ENCODE measurements around the gene ADM2. TPM values are rescaled to one million over a fixed set of nuclear protein-coding genes. Genes with fewer than 3 reads are reported as not detected.
A peak's percentile ranks its signal among the peaks of the same experiment; 100 is the strongest.

Gene ADM2
- total RNA-seq, 4 donors from 2014 or later = under 0.01 to 1.9 (median 0.89) TPM

GRCh38 chr22:50526108-50526833, 44.9 kb downstream of the ADM2 start:
- peak overlapping the region; percentile 90 to 99 (median 95) for H3K27ac ChIP-seq
- H3K4me3 ChIP-seq = peak overlapping the region; percentile 55 to 84 (median 67)
- peaks cover 25 to 28% (median 25%) of the 10 kb centered on the region in 3 donors for H3K36me3 ChIP-seq
- intact Hi-C loops (cut with DNase I) = loop anchor here (10.0 kb wide), 1 partner anchor 89 kb away; no protein-coding TSS in a partner anchor
- no peak for TF ChIP-seq POLR2A (IDR thresholded peaks at IDR 0.05)
- peak; percentile 52 to 85 (median 73) for TF ChIP-seq CTCF (IDR thresholded peaks at IDR 0.05)
- peaks cover 42 to 79% (median 47%) of the 10 kb centered on the region in 3 donors for H3K4me1 ChIP-seq
- peaks cover 0 to 17% (median 0%) of the 10 kb centered on the region in 4 donors for H3K27me3 ChIP-seq
- H3K9me3 ChIP-seq = no peaks in the 10 kb centered on the region
- DNase-seq = no peak
- WGBS, 2 donors = no CpG with 5 or more reads among the region's 77 CpGs

GRCh38 chr22:50526834-50527801, 45.8 kb downstream of the ADM2 start:
- Histone ChIP-seq H3K4me1 (peaks cover 42 to 88% (median 51%) of the 10 kb centered on the region in 3 donors), H3K4me3 (peak overlapping the region; percentile 55 to 84 (median 67)), H3K27ac (peak overlapping the region; percentile 90 to 99 (median 95)), H3K36me3 (peaks cover 16 to 20% (median 19%) of the 10 kb centered on the region in 3 donors), H3K9me3 (no peaks in the 10 kb centered on the region), H3K27me3 (peaks cover 0 to 26% (median 0%) of the 10 kb centered on the region in 4 donors)
- no peak for DNase-seq
- intact Hi-C loops (cut with DNase I) = loop anchor here (10.0 kb wide), 1 partner anchor 88 kb away; no protein-coding TSS in a partner anchor
- WGBS, 2 donors = 31 to 45% methylated on average over 15 to 22 of the region's 29 CpGs
- TF ChIP-seq POLR2A (IDR thresholded peaks at IDR 0.05) = peak in 1 of 4 donors; percentile 56
- TF ChIP-seq CTCF (IDR thresholded peaks at IDR 0.05) = no peak

- Histone ChIP-seq H3K27me3 (peaks cover 0 to 31% (median 0%) of the 10 kb centered on the region in 4 donors), H3K4me1 (peaks cover 46 to 96% (median 57%) of the 10 kb centered on the region in 3 donors), H3K27ac (peak overlapping the region; percentile 96 to 100 (median 98)), H3K4me3 (peak overlapping the region in 2 of 4 donors; percentile 66 to 87), H3K9me3 (no peaks in the 10 kb centered on the region), H3K36me3 (peaks cover 6 to 11% (median 10%) of the 10 kb centered on the region in 3 donors)
- no peak for TF ChIP-seq POLR2A (IDR thresholded peaks at IDR 0.05)
- TF ChIP-seq CTCF (IDR thresholded peaks at IDR 0.05) = no peak
- intact Hi-C loops (cut with DNase I) = loop anchor here (10.0 kb wide), 1 partner anchor 87 kb away; no protein-coding TSS in a partner anchor
- 89% methylated on average over 15 to 18 of the region's 18 CpGs for WGBS, 2 donors
- no peak for DNase-seq
Observed at GRCh38 chr22:50527921-50528681, 46.8 kb downstream of the ADM2 start.

- intact Hi-C loops (cut with DNase I) = loop anchor here (10.0 kb wide), 1 partner anchor 86 kb away; no protein-coding TSS in a partner anchor
- Histone ChIP-seq H3K27me3 (peaks cover 0 to 31% (median 0%) of the 10 kb centered on the region in 4 donors), H3K9me3 (no peaks in the 10 kb centered on the region), H3K36me3 (peaks cover 0 to 4% (median 2%) of the 10 kb centered on the region in 3 donors), H3K4me3 (peak overlapping the region; percentile 54 to 87 (median 64)), H3K27ac (peak overlapping the region; percentile 96 to 100 (median 98)), H3K4me1 (peaks cover 42 to 96% (median 56%) of the 10 kb centered on the region in 3 donors)
- no peak for DNase-seq
- TF ChIP-seq CTCF (IDR thresholded peaks at IDR 0.05) = no peak
- TF ChIP-seq POLR2A (IDR thresholded peaks at IDR 0.05) = no peak
- 40 to 79% methylated on average over 2 of the region's 15 CpGs for WGBS, 2 donors
Observed at GRCh38 chr22:50528682-50529415, 47.5 kb downstream of the ADM2 start.
